ENCODE measurements around the gene DDX47. TPM values are rescaled to one million over a fixed set of nuclear protein-coding genes. Genes with fewer than 3 reads are reported as not detected.
"Not testable (repeated sequence)": the region's sequence is repeated elsewhere in the genome, so short reads cannot be mapped to it uniquely, and the experiment has no call there.

The DDX47 gene
- total RNA-seq, 1 experiment from 2014 or later = 102 TPM

- in situ Hi-C loops (cut with HindIII; ENCODE audit: low pct_unique_long_range_greater_than_20kb, low sequenced_read_pairs) = no loop called here
Observed at GRCh38 chr12:12840580-12840899, 27.4 kb downstream of the DDX47 start.

DNA sequence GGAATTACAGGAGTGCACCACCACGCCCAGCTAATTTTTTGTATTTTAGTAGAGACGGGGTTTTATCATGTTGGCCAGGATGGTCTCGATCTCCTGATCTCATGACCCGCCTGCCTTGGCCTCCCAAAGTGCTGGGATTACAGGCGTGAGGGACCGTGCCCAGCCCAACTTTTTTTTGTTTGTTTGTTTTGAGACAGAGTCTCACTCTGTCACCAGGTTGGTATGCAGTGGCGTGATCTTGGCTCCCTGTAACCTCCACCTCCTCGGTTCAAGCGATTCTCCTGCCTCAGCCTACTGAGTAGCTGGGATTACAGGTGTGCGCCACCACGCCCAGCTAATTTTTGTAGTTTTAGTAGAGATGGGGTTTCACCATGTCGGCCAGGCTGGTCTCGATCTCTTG is 28.3 kb downstream of the DDX47 start:
- in situ Hi-C loops (cut with HindIII; ENCODE audit: low pct_unique_long_range_greater_than_20kb, low sequenced_read_pairs); DNase-seq (ENCODE audit: low read depth, low spot score): not testable (repeated sequence)

More at GRCh38 chr12:12840580-12840899, 27.4 kb downstream of the DDX47 start:
- DNase-seq (ENCODE audit: low read depth, low spot score) = no peak

DNA sequence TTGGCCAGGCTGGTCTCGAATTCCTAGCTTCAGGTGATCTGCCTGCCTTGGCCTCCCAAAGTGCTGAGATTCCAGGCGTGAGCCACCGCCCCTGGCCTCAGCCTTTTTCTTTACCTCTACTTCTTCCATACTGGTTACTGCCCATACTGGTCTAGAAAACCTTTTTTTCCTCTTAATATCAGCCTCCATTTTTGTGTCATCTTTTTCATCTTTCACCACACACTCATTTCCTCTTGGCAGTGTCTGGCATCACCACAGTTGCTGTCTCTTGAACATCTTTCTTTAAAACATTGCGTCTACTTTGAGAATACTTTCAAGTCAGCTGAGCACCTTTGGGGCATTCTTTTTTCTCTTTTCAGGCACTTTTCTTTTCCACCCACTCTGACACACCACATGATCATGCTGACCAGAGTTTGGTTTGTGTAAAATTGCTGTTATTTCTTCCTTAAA is 32.7 kb downstream of the DDX47 start:
- in situ Hi-C loops (cut with HindIII; ENCODE audit: low pct_unique_long_range_greater_than_20kb, low sequenced_read_pairs) = no loop called here
- DNase-seq (ENCODE audit: low read depth, low spot score) = no peak

DNA sequence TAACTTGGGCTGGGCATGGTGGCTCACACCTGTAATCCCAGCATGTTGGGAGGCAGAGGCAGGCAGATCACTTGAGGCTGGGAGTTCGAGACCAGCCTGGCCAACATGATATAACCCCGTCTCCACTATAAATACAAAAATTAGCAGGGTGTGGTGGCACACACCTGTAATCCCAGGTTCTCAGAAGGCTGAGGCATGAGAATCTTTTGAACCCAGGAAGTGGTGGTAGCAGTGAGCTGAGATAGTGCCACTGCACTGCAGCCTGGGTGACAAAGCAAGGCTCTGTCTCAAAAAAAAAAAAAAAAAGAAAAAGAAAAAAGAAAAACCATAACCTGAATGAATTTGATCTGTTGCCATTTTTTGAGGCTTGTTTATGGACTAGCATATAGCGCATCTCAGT is 33.6 kb downstream of the DDX47 start:
- in situ Hi-C loops (cut with HindIII; ENCODE audit: low pct_unique_long_range_greater_than_20kb, low sequenced_read_pairs); DNase-seq (ENCODE audit: low read depth, low spot score): not testable (repeated sequence)

GRCh38 chr12:12853435-12853834 is 40.3 kb downstream of the DDX47 start:
- in situ Hi-C loops (cut with HindIII; ENCODE audit: low pct_unique_long_range_greater_than_20kb, low sequenced_read_pairs) = no loop called here
- DNase-seq (ENCODE audit: low read depth, low spot score) = no peak

DNA sequence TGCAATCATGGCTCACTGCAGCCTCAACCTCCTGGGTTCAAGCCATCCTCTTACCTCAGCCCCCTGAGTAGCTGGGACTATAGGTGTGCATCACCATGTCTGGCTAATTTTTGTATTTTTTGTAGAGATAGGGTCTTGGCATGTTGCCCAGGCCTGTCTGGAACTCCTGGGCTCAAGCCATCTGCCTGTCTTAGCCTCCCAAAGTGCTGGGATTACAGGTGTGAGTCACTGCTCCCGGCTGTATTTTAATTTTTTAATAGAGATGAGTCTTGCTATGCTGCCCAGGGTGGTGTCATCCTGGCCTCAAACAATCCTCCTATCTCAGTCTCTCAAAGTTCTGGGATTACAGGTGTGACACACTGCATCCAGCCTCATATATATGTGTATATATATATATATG is 46.5 kb downstream of the DDX47 start:
- in situ Hi-C loops (cut with HindIII; ENCODE audit: low pct_unique_long_range_greater_than_20kb, low sequenced_read_pairs) = no loop called here
- DNase-seq (ENCODE audit: low read depth, low spot score) = no peak

DNA sequence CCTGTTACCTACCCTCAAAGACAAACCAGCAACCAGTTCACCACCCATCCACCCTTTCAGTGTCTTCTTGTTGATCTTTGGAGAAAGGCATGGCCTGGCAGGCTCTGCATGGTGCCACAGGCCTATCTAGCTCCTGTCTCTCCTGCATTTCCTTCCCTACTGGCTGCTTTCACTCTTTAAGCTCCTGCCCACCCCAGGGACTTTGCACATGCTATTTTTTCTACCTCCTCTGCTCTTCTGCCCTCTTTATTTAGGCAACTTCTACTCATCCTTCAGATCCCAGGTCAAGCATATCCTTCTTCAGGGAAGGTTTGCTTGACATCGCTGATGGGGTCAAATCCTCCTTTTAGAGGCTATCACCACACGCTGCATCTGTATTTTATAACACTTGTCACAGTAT is 51.1 kb downstream of the DDX47 start:
- in situ Hi-C loops (cut with HindIII; ENCODE audit: low pct_unique_long_range_greater_than_20kb, low sequenced_read_pairs) = no loop called here

DNA sequence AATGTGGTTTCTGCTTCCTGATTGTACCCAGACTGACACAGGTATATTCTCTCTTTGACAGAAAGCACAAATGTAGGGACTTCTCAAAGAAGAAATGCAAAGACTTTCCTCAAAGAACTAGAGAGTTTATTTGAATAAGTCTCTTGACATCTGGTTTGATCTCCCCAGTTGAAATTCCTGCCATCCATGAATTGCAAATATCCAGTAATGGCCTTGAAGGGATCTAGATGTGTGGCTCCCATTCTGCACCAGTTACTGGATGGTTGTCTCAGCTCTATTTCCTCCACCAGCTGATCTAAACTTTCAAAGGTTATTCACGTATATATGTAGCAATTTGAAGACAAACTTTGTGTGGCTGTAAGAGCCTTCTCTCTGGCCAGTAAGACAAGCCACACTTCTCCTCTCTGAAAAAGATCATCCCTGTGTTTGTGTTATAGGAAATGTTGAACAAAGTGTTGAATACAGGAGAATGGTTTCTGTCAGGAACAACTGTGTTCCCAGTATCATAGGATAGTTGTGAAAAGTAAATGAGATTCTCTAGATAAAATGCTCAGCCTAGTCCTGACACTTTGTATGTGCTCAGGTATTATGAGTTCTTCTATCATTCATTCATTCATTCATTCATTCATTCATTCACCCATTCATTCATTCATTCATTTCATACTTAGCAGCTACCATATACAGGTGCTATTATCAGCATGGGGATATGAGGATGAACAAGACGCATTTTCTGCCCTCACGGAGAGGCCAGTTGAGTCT is 55.5 kb downstream of the DDX47 start:
- in situ Hi-C loops (cut with HindIII; ENCODE audit: low pct_unique_long_range_greater_than_20kb, low sequenced_read_pairs) = no loop called here
- DNase-seq (ENCODE audit: low read depth, low spot score) = no peak

More for the DNA sequence above, 51.1 kb downstream of the DDX47 start:
- DNase-seq (ENCODE audit: low read depth, low spot score) = no peak

GRCh38 chr12:12870465-12870864 is 57.3 kb downstream of the DDX47 start:
- in situ Hi-C loops (cut with HindIII; ENCODE audit: low pct_unique_long_range_greater_than_20kb, low sequenced_read_pairs) = no loop called here
- no peak for DNase-seq (ENCODE audit: low read depth, low spot score)

GRCh38 chr12:12871587-12872138 is 58.5 kb downstream of the DDX47 start:
- in situ Hi-C loops (cut with HindIII; ENCODE audit: low pct_unique_long_range_greater_than_20kb, low sequenced_read_pairs) = no loop called here
- no peak for DNase-seq (ENCODE audit: low read depth, low spot score)

GRCh38 chr12:12872139-12872933 is 59.2 kb downstream of the DDX47 start:
- no peak for DNase-seq (ENCODE audit: low read depth, low spot score)
- in situ Hi-C loops (cut with HindIII; ENCODE audit: low pct_unique_long_range_greater_than_20kb, low sequenced_read_pairs) = no loop called here

- in situ Hi-C loops (cut with HindIII; ENCODE audit: low pct_unique_long_range_greater_than_20kb, low sequenced_read_pairs) = no loop called here
- no peak for DNase-seq (ENCODE audit: low read depth, low spot score)
Observed at GRCh38 chr12:12872934-12873275, 59.8 kb downstream of the DDX47 start.

DNA sequence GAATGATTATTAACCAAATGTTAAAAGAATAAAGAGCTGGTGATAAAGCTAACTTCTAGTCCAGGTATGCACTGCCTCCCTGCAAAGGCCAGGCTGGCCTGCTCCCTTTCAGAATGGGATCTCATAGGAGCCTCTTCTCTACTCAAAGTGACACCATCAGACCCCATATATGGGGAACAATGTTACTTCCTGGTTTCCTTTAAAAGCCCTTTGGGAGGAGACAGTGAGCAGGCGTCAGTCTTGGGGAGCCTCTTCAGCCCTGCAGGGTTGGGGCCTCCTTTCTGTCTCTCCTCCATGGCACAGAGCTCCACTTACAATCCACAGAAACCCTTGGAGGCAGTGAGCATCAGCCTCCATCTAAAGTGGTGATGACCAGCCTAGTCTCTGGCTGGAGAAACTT is 60.9 kb downstream of the DDX47 start:
- in situ Hi-C loops (cut with HindIII; ENCODE audit: low pct_unique_long_range_greater_than_20kb, low sequenced_read_pairs) = no loop called here
- no peak for DNase-seq (ENCODE audit: low read depth, low spot score)

- in situ Hi-C loops (cut with HindIII; ENCODE audit: low pct_unique_long_range_greater_than_20kb, low sequenced_read_pairs); DNase-seq (ENCODE audit: low read depth, low spot score): not testable (repeated sequence)
Observed at GRCh38 chr12:12875301-12875700, 62.2 kb downstream of the DDX47 start.

DNA sequence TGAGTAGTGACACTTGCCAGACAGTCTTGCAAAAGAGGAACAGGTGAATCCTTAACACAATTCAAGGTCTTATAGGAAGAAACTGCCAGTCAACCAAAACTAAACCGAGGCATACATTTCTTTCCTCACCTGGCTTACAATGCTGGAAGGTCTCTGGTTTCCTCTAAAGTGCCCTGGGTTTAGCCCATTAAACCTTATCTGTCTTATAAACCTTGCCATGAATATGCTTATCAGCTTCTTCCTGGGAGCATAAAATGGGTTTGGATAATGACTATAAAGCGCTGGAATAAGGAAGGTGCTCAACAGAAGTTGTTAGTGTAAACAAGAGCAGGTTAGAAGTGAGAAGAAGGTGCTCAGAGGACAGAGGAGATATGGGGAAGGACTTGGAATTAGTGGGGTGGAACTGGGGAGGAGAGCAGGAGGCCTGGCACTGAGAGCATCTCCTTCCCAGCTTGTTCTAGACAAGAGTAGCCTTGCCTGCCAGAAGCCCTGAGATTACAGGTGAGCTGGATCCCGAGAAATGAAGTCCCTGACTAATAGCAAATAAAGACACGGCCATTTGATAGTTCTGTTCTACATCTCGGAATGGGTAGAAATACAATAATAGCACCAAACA is 64.1 kb downstream of the DDX47 start:
- in situ Hi-C loops (cut with HindIII; ENCODE audit: low pct_unique_long_range_greater_than_20kb, low sequenced_read_pairs) = no loop called here
- no peak for DNase-seq (ENCODE audit: low read depth, low spot score)

- in situ Hi-C loops (cut with HindIII; ENCODE audit: low pct_unique_long_range_greater_than_20kb, low sequenced_read_pairs) = no loop called here
- no peak for DNase-seq (ENCODE audit: low read depth, low spot score)
Observed at GRCh38 chr12:12877781-12878455, 64.8 kb downstream of the DDX47 start.
